ENCODE results near the gene CTBP1.

CTBP1 gene

DNA sequence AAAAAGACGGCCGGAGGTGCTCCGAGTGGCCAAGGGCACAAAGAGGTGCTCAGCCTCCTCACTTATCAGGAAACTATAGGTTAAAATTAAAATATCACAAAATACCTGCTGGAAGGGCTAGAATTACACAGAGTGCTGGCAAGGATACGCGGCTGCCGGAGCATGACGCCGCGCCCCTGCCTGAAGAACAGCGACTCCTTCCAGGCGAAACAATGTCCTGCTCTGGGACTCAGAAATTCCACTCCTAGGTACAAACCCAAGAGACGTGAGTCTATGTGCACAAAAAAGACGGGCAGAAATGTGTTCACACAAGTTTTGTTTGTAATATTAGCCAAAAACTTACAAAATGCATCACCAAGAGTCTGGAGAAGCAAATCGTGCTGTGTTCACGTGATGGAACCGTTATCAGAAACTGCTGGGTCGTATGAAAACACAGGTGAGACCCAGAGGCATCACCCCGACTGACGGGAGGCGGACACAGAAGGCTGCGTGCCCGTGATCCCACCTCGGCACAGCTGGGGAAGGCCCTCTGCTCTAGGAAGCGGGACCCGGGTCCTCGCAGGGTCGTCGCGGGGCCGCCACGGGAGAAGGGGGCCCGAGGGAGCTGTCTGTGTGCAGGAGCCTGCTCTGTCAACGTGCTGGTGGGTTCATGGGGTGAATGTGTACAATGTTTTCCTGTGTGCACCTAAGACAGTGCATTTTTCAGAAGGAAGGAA is 27.6 kb downstream of the CTBP1 start:
- DNase-seq, result no peak

DNA sequence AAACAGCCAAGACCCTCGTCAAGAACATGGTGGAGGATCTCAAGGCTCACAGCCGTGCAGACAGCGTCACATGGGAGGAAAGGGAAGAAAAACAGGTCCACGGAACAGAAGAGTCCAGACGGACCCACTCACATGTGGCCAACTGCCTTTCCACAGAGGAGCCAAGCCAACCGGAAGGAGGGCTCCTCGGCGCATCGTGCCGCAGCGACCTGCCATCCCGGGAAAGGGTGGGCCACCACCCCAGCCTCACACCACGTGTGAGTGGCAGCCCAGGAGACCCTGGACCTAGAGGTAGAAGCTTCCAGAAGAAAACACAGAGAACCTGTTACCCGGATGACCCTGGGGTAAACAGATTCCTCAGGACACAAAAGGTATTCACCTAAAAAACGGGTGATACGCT is 28.4 kb downstream of the CTBP1 start:
- no peak for DNase-seq

DNA sequence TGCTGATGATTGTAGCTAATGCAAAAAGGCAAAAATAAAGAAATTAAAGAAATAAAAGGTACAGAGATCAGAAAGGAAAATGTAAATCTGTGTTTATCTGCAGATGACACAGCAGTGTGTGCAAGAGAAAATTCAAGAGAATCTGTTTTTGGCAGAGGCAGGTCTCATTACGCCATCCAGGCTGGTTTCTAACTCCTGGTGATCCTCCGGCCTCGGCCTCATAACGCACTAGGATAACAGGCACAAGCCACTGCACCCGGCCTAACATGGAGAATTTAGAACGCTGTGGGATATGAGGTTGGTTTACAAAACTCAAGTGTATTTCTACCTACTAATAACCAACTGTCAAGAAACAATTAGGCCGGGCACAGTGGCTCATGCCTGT is 29.4 kb downstream of the CTBP1 start:
- no peak for DNase-seq

DNA sequence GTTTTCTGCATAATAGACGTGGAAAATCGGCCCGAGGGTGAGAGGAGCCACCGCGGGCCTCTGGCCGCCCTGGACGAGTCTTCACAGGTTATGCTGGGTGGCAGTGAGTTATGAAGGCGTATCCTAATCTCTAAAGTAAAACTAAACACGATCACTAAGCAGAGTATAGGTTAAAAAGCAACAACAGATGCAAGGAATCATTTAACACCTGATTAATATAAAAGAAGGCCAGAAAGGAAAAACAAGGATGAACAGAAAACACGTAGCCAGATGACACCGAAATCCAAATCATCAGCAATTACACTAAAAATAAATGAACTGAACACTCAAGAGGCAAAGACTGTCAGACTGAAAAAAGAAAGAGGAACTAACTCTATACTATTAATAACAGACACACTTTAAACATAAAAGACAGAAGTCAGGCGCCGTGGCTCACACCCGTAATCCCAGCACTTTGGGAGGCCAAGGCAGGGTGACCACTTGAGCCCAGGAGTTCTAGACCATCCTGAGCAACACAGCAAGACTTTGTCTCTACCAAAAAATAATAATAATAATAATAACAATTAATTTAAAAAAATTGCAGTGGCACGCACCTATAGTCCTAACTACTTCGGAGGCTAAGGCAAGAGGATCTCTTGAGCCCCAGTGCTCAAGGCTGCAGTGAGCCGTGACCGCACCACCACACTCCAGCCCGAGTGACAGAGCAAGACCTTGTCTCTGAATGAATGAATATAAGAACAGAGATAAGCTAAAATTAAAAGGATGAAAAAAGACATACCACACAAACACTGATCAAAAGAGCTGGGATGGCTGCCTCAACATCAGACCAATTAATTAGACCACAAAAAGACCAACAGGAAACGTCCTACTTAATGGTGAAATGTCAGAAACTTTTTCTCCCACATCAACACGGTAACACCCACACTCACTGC is 30.0 kb downstream of the CTBP1 start:
- DNase-seq, result no peak

DNA sequence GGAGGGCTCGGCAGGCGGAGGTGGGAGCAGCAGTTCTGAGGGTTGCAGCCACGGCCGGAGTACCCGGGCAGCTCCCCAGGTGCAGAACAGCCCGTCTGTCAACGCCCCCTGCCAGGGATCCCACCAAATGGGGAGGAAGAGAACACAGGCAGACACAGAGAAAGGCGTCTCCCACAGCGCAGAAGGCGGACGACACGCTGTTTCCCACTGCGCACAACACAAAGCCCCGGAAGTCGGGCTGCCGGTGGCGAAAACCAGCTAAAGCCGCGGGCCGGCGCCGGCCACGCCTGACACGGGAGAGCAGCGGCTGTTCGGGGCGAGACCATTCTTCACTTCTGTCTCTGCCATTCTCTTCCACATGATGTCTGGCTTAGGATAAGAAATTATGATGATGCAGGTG is 31.6 kb downstream of the CTBP1 start:
- DNase-seq, result no peak

DNA sequence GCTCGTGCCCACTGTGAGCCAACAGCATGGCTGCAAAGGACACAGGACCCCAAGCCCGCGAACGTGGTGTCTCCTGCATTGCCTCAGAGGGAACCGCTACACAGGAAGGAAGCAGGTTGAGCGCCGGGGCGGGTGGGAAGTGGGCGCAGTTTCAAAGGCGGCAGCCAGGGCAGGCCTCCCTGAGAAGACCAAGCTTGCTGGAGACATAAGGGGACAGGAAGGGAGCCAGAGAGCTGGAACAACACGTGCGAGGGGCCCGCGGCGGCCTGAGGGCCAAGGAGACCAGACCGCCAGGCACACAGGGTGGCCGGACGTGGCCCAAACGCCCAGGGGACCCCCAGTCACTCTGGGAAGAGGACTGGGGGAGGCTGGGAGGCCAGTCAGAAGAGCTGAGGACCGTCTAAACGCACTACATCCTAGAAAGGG is 32.0 kb downstream of the CTBP1 start:
- DNase-seq, result no peak

DNA sequence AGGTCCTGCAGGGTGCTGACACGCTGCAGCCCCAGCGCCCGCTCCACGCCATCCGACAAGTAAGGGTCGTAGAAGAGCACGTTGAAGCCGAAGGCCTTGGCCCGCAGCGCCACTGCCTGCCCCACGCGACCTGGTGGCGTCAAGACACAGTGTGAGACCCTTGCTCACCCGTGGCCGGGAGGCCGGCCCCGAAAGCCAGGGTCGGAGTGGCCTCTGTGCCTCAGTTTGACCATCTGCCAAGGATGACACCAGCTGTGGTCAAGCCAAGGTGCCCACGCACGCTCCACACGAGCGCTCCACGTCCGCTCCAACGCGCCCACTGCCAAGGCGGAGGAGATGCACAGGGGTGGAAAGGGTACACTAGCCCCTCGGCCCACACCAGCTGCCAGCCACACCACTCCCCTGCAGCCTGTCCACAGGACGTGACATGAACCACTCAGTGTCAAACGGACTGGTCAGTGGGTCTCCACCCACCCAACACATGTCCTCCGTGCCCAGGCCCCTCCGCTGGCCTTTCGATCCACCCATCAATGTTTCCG is 32.8 kb downstream of the CTBP1 start:
- DNase-seq, result no peak

DNA sequence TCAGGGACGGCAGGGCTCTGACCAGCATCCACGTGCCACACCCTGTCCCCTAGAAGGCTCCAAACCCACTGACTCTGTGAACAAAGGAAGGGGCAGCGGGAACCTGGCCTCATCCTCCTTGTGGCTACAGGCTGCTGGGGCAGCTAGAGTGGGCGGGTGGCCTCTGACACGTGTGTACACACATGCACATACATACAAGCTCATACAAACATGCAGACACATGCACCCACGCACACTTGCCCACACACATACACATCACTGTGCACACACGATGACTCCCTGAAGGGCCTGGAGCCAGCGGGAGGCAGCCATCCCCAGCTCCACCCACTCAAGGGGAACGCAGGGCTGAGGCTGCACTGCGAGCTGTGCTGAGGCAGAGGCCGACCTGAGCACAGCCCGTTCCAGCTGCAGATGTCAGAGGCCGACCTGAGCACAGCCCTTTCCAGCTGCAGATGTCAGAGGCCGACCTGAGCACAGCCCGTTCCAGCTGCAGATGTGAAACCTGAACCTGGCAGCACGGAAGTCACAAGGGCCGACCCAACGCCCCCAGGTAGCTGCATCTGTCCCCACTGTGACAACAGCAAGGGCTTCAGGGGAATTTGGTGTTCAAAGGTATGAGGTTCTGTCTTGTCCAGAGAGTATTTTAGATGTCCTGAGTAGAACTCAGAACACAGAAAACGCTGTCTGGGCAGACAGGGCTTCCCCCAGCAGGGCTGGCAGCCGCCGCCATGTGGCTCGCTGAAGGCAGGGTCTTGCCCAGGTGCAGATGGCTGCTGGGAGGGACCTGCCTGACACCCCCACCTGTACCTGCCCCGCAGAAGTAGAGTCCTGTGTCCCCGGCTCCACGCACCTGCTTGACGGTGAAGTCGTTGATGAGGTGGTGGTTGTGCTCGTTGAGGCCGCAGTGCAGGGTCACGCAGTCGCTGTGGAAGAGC is 33.5 kb downstream of the CTBP1 start:
- DNase-seq, result no peak

DNA sequence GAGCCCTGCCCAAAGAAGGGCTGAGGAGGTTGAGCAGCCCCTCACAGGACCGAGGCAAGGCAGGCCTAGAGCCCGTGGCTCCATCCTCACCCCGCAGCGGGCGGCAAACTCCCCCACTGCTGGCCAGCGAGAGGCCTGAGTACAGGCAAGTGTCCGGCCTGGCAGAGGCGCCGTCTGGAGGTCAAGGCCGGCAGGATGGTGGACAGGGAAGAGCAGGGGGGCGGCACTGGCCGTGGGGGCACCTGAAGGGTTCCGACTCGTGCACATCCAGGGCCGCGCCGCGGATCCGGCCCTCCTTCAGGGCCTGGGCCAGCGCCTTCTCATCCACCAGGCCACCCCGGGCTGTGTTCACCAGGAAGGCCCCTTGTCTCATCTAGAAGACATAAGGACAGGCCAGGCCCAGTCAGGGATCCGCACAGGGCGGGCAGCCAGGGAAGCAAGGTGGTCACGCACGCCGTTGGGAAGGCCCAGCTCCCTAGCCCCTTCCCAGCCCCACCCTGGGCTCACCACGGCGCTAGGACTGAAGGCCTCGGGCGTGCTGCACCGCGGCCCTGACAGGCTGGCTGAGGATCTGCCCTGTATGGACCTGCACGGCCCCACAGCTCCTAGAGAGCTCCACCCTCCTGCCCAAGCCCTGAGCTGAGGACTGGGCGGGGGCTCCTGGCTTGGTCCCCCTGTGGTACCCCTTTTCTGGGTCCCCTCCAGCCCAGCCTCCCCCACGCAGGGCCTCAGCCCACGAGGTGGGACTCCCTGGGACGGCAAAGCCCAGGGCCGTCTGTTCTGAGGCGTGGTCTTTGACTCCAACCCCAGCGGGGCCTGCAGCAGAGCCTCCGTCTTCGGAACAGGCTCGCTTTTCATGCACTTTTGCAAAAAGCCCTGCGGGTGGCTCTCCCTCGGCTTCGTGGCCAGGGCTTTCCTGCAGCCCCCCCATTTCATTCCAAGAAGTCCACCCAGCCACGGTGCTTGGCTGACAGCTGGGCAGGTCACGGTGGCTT is 34.5 kb downstream of the CTBP1 start:
- DNase-seq, result no peak

DNA sequence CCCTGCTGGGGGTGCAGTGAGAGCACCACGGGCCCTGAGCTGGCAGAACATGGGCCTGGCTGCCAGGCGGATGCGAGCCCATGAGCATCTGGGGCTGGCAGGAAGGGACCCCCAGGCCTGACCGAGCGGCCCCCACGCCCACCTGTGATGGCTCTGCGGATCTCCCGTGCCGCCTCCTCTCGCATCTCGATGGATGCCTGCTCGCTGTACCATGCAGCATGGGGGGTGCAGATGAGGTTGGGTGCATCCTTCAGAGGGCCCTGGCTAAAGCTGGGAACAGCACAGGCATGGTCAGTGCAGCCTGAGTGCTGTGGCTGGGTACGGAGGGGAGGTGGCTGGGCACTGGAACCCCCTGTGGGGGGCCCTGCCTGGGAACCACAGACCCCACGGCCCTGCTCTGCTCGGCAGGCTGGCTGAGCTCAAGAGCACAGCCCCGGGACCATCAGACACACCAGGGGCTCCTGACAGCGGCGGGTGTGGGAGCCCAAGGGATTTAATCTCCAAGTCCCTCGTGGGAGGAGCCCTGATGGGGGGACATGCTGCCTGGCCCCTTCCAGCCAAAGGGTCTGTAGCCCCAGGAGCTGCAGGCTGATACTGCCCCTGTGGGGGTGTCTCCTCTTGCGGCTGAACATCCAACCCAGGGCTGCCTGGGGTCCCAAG is 35.5 kb downstream of the CTBP1 start:
- no peak for DNase-seq

DNA sequence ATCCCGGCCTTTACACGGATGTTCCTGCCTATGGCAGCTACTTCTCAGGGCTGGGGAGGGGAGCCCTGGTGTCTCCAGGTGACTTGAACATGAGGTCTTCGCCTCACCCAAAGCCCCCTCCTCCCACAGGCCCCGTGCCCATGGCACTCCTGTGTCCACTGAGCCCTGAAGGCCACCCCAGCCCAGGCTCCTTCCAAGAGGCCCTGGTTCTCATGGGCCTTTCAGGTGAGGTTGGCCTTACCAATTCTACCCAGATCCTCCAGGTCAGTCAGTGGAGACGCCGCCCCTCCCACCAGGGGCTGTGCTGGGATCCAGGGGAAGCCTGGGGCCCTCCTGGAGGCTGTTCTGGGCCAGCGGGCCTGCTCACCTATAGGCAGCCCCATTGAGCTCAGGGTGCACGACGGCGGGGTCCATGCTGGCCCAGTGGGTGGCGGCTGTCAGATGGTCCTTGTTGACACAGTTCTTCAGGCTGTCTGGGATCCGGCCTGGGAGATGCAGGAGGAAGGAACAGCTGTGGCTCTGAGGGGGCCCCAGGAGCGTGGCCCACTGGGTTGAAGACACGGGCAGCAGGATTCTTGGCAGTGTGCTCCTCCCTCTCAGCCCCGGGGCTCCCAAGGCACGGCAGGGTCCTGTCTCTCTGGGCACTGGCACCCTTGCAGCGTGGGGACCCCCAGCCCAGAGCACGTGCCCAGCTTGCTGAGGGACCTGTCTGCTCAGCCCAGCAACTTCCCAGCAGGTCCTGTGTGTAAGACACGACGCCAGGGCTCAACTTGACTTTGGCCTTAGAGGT is 36.2 kb downstream of the CTBP1 start:
- no peak for DNase-seq

DNA sequence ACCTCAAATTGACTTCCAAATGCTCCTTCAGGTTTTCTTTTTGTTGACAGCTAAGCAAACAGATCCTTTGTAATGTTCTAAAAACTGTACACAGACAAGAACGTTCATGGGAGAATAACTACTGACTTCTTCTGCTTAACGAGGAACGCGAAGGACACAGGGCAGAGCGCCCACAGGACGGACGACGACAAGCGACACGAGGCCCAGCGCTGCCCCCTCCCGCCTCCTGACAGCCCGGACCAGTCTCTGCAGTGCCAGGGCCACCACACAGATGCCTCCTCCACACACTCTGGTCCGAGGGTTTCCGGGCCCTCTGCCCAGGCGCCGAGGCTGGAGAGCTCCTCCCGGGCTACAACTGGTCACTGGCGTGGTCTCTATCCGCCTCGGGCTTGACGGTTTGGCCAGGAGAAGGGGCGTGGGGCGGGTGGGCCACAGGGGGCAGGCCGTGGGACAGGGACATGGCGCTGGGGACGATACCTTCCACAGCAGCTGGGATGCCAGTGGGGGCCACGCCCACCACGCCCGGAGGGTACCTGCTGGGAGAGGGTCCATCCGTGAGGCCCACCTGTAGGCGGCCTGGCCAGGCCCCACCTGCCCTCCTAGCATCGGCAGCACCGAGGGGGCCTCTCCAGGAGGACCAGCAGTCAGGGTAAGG is 36.9 kb downstream of the CTBP1 start:
- DNase-seq, result no peak

DNA sequence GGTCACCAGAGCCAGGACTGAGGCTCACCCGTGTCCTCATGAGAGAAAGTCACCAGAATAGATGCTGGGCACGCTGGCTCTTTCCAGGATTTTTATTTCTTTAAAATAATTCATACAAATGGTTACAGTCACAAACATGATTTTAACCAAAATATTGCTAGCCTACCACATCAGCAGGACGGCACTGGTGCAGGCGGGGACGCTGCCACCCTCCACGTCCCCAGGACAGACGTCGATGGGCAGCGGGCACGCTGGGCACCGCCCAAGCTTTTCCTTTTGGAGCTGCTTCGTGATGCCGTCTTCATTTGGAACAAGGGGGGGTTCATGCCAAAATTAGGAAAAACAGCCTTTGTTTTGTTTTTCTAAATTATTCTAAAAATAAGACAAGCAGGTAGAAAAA is 37.6 kb downstream of the CTBP1 start:
- no peak for DNase-seq

DNA sequence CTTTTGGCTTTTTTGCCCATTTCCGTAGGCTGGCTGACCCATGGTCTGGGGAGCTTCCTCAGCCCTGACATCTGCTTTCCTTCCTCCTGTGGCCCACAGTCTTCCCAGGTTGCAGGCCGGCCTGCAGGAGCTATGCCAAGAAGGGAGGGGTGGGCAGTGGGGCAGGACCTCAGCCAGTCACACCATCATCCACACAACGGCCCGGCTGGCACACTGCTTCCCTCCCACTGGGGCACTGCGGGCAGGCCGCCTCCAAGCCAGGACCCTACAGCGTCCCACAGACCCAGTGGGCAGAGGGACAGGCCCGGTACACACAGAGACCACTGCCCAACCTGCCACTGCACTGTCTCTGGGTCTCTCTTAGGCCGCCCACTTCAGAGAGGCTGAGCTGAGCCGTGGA is 38.0 kb downstream of the CTBP1 start:
- no peak for DNase-seq

DNA sequence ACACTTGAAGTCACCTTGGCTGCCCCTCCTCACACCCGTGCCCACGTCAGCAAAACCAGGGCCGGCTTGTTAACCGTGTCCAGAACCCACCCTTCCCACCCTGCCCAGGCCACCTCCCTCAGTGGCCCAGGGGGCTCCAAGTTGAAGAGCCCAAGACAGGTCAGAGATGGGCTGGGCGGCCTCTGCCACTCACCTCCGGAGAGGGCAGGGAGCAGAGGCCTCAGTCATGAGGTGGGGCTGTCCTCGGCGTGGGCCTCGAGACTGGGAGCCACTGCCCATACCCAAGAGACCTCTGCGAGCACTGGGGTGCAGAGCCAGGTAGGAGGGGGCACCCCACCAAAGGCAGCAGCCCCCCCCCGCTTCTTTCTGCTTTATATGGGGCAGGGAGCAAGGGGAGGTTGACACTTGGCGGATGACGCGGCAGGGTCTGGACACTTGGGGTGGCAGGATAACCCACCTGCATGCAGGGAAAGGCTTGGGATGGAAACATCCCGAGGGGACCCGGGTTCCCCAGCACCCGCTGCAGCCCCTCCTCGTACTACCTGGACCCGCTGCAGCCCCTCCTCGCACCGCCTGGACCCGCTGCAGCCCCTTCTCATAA is 38.6 kb downstream of the CTBP1 start:
- DNase-seq, result no peak

DNA sequence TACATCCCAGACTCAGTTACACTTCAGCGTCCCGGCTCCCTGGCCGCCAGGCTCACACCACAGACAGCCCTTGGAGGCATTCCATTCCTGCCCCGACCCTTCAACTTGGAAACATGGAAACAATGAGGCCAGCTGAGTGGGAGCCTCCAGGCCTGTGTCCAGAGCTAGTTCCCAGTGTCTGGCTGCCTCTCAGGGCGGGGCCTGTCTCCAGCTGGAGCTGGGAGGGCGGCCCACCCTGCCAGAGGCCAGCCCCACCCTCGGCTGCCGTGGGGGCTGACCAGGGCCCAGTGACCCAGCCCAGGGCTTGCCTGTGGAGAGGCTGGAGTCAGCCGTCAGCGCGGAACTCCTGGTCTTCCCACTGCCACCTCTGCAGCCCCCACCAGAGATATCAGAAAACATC is 39.1 kb downstream of the CTBP1 start:
- no peak for DNase-seq

DNA sequence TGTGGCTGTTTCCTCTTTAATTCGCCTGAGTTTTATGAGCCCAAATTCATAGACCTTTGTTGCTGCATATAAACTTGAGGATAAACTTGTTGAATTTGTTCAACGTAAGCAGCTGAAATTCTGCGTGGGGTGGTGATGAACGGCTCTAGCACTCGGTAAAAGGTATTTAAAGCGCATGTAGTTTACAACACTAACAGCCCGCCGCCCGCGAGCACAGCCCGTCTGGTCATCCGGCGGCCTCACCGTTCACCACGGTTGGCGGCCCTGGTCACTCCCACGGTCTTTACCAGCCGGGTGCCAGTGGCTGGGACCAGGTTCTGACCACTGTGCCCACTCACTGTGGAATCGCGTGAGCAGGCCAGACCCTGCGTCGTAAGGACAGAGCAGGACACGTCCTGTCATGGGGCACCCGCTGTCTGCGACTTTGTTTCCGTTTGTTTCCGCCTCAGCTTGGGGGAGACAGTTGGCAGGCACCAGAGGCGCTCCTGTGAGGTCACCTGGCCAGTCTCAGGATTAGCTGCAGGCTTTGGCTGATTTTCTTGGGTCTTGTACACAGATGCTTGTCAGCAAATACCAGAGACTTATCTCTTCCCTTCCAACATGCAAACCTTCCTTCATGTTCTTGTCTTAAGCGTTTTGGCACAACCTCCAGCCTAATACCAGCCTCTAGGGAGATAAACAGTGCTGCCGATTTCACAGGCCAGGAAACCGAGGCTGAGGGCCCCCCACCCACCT is 39.8 kb downstream of the CTBP1 start:
- DNase-seq, result no peak

DNA sequence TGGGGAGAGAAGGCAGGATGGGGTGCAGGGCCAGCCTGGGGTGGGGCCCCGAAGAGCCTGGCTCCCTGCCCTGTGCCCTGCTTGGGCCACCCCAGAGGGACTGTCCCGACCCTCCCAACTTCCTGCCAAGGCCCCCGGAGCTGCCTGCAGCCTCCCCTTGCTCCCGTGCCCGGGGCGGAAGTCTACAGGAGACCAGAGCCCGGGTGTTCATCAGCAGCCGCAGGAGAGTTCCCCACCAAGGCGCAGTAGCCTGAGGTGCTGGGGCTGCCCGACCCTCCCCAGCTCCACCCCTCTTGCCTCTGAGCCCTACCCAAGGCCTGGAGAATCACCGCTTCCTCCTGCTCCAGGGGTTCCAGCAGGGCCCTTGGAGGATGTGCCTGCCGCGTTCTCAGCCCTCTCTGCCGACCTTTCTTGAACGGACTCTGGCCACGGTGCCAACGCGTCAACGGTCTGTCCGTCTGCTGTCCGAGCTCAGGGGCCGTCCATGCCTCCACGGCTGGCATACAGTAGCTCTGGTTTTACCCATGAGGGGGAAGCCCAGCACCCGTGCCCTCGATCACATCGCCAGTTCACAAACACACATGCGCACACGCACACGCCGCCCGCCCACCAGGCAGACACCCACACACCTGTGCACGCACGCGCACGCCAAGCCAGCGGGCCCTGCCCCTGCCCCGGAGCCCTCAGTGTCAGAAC is 40.5 kb downstream of the CTBP1 start:
- DNase-seq, result no peak

Measured in NCI-H2029 treated with DMSO at 0.1 percent for 48 hours (cell line).